Activated CD4-positive, alpha-beta T cell treated with anti-CD3 and anti-CD28 coated beads, Interleukin-2, Interleukin-6, amounts not matched to agents 100 ng/mL and 50 ng/mL, durations not matched to agents 16 hours and 8 hours (primary cell): ENCODE measurements around the gene CAPNS2.
"Not testable (repeated sequence)": the region's sequence is repeated elsewhere in the genome, so short reads cannot be mapped to it uniquely, and the experiment has no call there.

ENCODE experiments used
- DNase-seq: peaks from one replicate; pipeline ENCODE4 v3.0.0-alpha.2; 2020

CAPNS2 gene

GRCh38 chr16:55569025-55569424 is 2.5 kb downstream of the CAPNS2 start:
- DNase-seq, result no peak

GRCh38 chr16:55570159-55570558 is 3.7 kb downstream of the CAPNS2 start:
- no peak for DNase-seq

GRCh38 chr16:55571191-55571897 is 4.9 kb downstream of the CAPNS2 start:
- no peak for DNase-seq

GRCh38 chr16:55572439-55572838 is 6.0 kb downstream of the CAPNS2 start:
- no peak for DNase-seq

- no peak for DNase-seq
Measured at GRCh38 chr16:55574811-55575210, 8.3 kb downstream of the CAPNS2 start.

- no peak for DNase-seq
Measured at GRCh38 chr16:55575496-55575895, 9.0 kb downstream of the CAPNS2 start.

GRCh38 chr16:55576384-55576783 is 9.9 kb downstream of the CAPNS2 start:
- DNase-seq, result no peak

- DNase-seq, result no peak
Measured at GRCh38 chr16:55577887-55578286, 11.4 kb downstream of the CAPNS2 start.

GRCh38 chr16:55585631-55586030 is 19.1 kb downstream of the CAPNS2 start:
- DNase-seq, result no peak

GRCh38 chr16:55588799-55589198 is 22.3 kb downstream of the CAPNS2 start:
- DNase-seq, result no peak

- DNase-seq, result no peak
Measured at GRCh38 chr16:55592306-55592705, 25.8 kb downstream of the CAPNS2 start.

GRCh38 chr16:55597928-55598327 is 31.4 kb downstream of the CAPNS2 start:
- no peak for DNase-seq

GRCh38 chr16:55605754-55606336 is 39.4 kb downstream of the CAPNS2 start:
- no peak for DNase-seq

GRCh38 chr16:55613613-55614335 is 47.3 kb downstream of the CAPNS2 start:
- DNase-seq, result no peak

GRCh38 chr16:55615071-55615470 is 48.6 kb downstream of the CAPNS2 start:
- no peak for DNase-seq

GRCh38 chr16:55615670-55616069 is 49.2 kb downstream of the CAPNS2 start:
- DNase-seq, result not testable (repeated sequence)
